Measurements from ENCODE around the gene UGGT2.
"Not testable (repeated sequence)": the region's sequence is repeated elsewhere in the genome, so short reads cannot be mapped to it uniquely, and the experiment has no call there.

Gene UGGT2

GRCh38 chr13:95791084-95791722 lies 262.0 kb downstream of the UGGT2 start:
- Histone ChIP-seq H3K9me3 (ENCODE audit: low read length) (peaks cover 2% of the 10 kb centered on the region), H3K4me3 (ENCODE audit: low read length) (no peak overlapping the region), H3K36me3 (ENCODE audit: insufficient read depth, low read length) (peaks cover 38% of the 10 kb centered on the region), H3K4me1 (ENCODE audit: insufficient read depth, low read length) (no peaks in the 10 kb centered on the region), H2AFZ (ENCODE audit: low read depth, low read length) (no peak overlapping the region), H3K27me3 (ENCODE audit: insufficient read depth, low read length) (no peaks in the 10 kb centered on the region)

- not testable (repeated sequence) for H3K4me1 ChIP-seq (ENCODE audit: insufficient read depth, low read length); H3K4me3 ChIP-seq (ENCODE audit: low read length); H3K27me3 ChIP-seq (ENCODE audit: insufficient read depth, low read length); H2AFZ ChIP-seq (ENCODE audit: low read depth, low read length); H3K9me3 ChIP-seq (ENCODE audit: low read length)
- H3K36me3 ChIP-seq (ENCODE audit: insufficient read depth, low read length) = peaks cover 33% of the 10 kb centered on the region
Observed at GRCh38 chr13:95789315-95789714, 263.9 kb downstream of the UGGT2 start.

- Histone ChIP-seq H2AFZ (ENCODE audit: low read depth, low read length) (no peak overlapping the region), H3K4me3 (ENCODE audit: low read length) (no peak overlapping the region), H3K9me3 (ENCODE audit: low read length) (peaks cover 2% of the 10 kb centered on the region), H3K27me3 (ENCODE audit: insufficient read depth, low read length) (no peaks in the 10 kb centered on the region), H3K36me3 (ENCODE audit: insufficient read depth, low read length) (peaks cover 31% of the 10 kb centered on the region), H3K4me1 (ENCODE audit: insufficient read depth, low read length) (no peaks in the 10 kb centered on the region)
Observed at GRCh38 chr13:95788100-95788463, 265.1 kb downstream of the UGGT2 start.

GRCh38 chr13:95787356-95788099 lies 265.7 kb downstream of the UGGT2 start:
- Histone ChIP-seq H3K27me3 (ENCODE audit: insufficient read depth, low read length) (no peaks in the 10 kb centered on the region), H3K4me3 (ENCODE audit: low read length) (no peak overlapping the region), H3K4me1 (ENCODE audit: insufficient read depth, low read length) (no peaks in the 10 kb centered on the region), H3K36me3 (ENCODE audit: insufficient read depth, low read length) (peaks cover 30% of the 10 kb centered on the region), H3K9me3 (ENCODE audit: low read length) (peaks cover 2% of the 10 kb centered on the region), H2AFZ (ENCODE audit: low read depth, low read length) (no peak overlapping the region)

- Histone ChIP-seq H2AFZ (ENCODE audit: low read depth, low read length) (no peak overlapping the region), H3K9me3 (ENCODE audit: low read length) (peaks cover 2% of the 10 kb centered on the region), H3K4me3 (ENCODE audit: low read length) (no peak overlapping the region), H3K36me3 (ENCODE audit: insufficient read depth, low read length) (peaks cover 17% of the 10 kb centered on the region), H3K27me3 (ENCODE audit: insufficient read depth, low read length) (no peaks in the 10 kb centered on the region), H3K4me1 (ENCODE audit: insufficient read depth, low read length) (no peaks in the 10 kb centered on the region)
Observed at GRCh38 chr13:95784900-95785290, 268.3 kb downstream of the UGGT2 start.

- H3K4me3 ChIP-seq (ENCODE audit: low read length) = no peak overlapping the region
- H3K36me3 ChIP-seq (ENCODE audit: insufficient read depth, low read length) = peaks cover 14% of the 10 kb centered on the region
- H3K4me1 ChIP-seq (ENCODE audit: insufficient read depth, low read length) = no peaks in the 10 kb centered on the region
- H3K27me3 ChIP-seq (ENCODE audit: insufficient read depth, low read length) = no peaks in the 10 kb centered on the region
- no peak overlapping the region for H2AFZ ChIP-seq (ENCODE audit: low read depth, low read length)
- peaks cover 2% of the 10 kb centered on the region for H3K9me3 ChIP-seq (ENCODE audit: low read length)
Observed at GRCh38 chr13:95784161-95784899, 268.9 kb downstream of the UGGT2 start.

GRCh38 chr13:95783747-95784146 lies 269.5 kb downstream of the UGGT2 start:
- Histone ChIP-seq H3K27me3 (ENCODE audit: insufficient read depth, low read length) (no peaks in the 10 kb centered on the region), H3K9me3 (ENCODE audit: low read length) (peaks cover 2% of the 10 kb centered on the region), H3K4me3 (ENCODE audit: low read length) (no peak overlapping the region), H3K36me3 (ENCODE audit: insufficient read depth, low read length) (peaks cover 12% of the 10 kb centered on the region), H2AFZ (ENCODE audit: low read depth, low read length) (no peak overlapping the region), H3K4me1 (ENCODE audit: insufficient read depth, low read length) (no peaks in the 10 kb centered on the region)

GRCh38 chr13:95781940-95782339 lies 271.3 kb downstream of the UGGT2 start:
- H3K36me3 ChIP-seq (ENCODE audit: insufficient read depth, low read length); H2AFZ ChIP-seq (ENCODE audit: low read depth, low read length); H3K4me1 ChIP-seq (ENCODE audit: insufficient read depth, low read length); H3K9me3 ChIP-seq (ENCODE audit: low read length); H3K4me3 ChIP-seq (ENCODE audit: low read length); H3K27me3 ChIP-seq (ENCODE audit: insufficient read depth, low read length): not testable (repeated sequence)

- Histone ChIP-seq H2AFZ (ENCODE audit: low read depth, low read length) (no peak overlapping the region), H3K27me3 (ENCODE audit: insufficient read depth, low read length) (no peaks in the 10 kb centered on the region), H3K36me3 (ENCODE audit: insufficient read depth, low read length) (peaks cover 2% of the 10 kb centered on the region), H3K9me3 (ENCODE audit: low read length) (no peaks in the 10 kb centered on the region), H3K4me1 (ENCODE audit: insufficient read depth, low read length) (no peaks in the 10 kb centered on the region), H3K4me3 (ENCODE audit: low read length) (no peak overlapping the region)
Observed at GRCh38 chr13:95781016-95781415, 272.2 kb downstream of the UGGT2 start.

- no peaks in the 10 kb centered on the region for H3K27me3 ChIP-seq (ENCODE audit: insufficient read depth, low read length)
- H3K36me3 ChIP-seq (ENCODE audit: insufficient read depth, low read length) = peaks cover 2% of the 10 kb centered on the region
- no peak overlapping the region for H3K4me3 ChIP-seq (ENCODE audit: low read length)
- H3K4me1 ChIP-seq (ENCODE audit: insufficient read depth, low read length) = no peaks in the 10 kb centered on the region
- H3K9me3 ChIP-seq (ENCODE audit: low read length) = no peaks in the 10 kb centered on the region
- H2AFZ ChIP-seq (ENCODE audit: low read depth, low read length) = no peak overlapping the region
Observed at GRCh38 chr13:95779522-95779921, 273.7 kb downstream of the UGGT2 start.

- H3K27me3 ChIP-seq (ENCODE audit: insufficient read depth, low read length) = no peaks in the 10 kb centered on the region
- no peak overlapping the region for H2AFZ ChIP-seq (ENCODE audit: low read depth, low read length)
- no peaks in the 10 kb centered on the region for H3K4me1 ChIP-seq (ENCODE audit: insufficient read depth, low read length)
- H3K4me3 ChIP-seq (ENCODE audit: low read length) = no peak overlapping the region
- peaks cover 2% of the 10 kb centered on the region for H3K9me3 ChIP-seq (ENCODE audit: low read length)
- peaks cover 2% of the 10 kb centered on the region for H3K36me3 ChIP-seq (ENCODE audit: insufficient read depth, low read length)
Observed at GRCh38 chr13:95771905-95772304, 281.3 kb downstream of the UGGT2 start.

GRCh38 chr13:95763601-95764000 lies 289.6 kb downstream of the UGGT2 start:
- Histone ChIP-seq H3K9me3 (ENCODE audit: low read length) (no peaks in the 10 kb centered on the region), H3K36me3 (ENCODE audit: insufficient read depth, low read length) (peaks cover 4% of the 10 kb centered on the region), H3K27me3 (ENCODE audit: insufficient read depth, low read length) (no peaks in the 10 kb centered on the region)

GRCh38 chr13:95762626-95763025 lies 290.6 kb downstream of the UGGT2 start:
- not testable (repeated sequence) for H3K4me3 ChIP-seq (ENCODE audit: low read length); H3K4me1 ChIP-seq (ENCODE audit: insufficient read depth, low read length); H2AFZ ChIP-seq (ENCODE audit: low read depth, low read length); H3K9me3 ChIP-seq (ENCODE audit: low read length); H3K27me3 ChIP-seq (ENCODE audit: insufficient read depth, low read length); H3K36me3 ChIP-seq (ENCODE audit: insufficient read depth, low read length)

More at GRCh38 chr13:95763601-95764000, 289.6 kb downstream of the UGGT2 start:
- no peaks in the 10 kb centered on the region for H3K4me1 ChIP-seq (ENCODE audit: insufficient read depth, low read length)
- H3K4me3 ChIP-seq (ENCODE audit: low read length) = no peak overlapping the region
- H2AFZ ChIP-seq (ENCODE audit: low read depth, low read length) = no peak overlapping the region
